GM12875 (cell line): ENCODE results near the gene FRA10AC1.

Source experiments
- H3K4me3 ChIP-seq: one replicate; pipeline ENCODE4 v1.5.1; 2011; ENCODE audit warnings: low read depth, low read length, control low read depth
- TF ChIP-seq, protein P1 (sequence below): IDR thresholded peaks from 2 replicates; pipeline ENCODE4 v1.5.1; 2011; ENCODE audit warnings: low read depth, mild to moderate bottlenecking, control low read depth, inconsistent platforms, low read length, moderate library complexity, borderline replicate concordance; ENCODE audit not compliant: insufficient read depth

FRA10AC1 gene

DNA sequence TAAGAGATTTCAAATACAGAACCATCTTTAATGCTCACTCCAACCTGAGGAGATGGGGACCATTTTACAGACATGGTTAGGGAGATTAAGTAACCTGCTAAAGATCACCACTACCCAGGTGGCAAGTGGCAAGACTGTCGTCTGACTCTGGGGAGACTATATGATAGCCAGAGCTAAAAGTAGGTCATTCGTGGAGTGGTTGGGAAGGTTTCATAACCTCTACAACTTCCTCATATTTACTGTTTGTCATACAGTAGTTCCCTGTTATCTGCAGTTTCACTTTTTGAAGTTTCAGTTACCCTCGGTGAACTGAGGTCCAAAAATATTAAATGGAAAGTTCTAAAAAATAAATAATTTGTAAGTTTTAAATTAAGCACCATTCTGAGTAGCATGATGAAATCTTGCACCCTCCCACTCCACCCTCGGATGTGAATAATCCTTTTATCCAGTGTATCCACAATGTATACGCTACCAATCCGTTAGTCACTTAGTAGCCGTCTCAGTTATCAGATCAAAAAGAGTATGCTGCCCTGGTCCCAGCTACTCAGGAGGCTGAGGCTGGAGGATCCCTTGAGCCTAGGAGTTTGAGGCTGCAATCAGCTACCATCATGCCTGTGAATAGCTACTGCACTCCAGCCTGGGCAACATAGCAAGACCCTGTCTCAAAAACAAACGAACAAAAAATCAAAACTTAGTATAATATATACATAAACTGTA, 40.4 kb upstream of the FRA10AC1 start:
- no peak overlapping the region for H3K4me3 ChIP-seq
- TF ChIP-seq, protein P1, sequence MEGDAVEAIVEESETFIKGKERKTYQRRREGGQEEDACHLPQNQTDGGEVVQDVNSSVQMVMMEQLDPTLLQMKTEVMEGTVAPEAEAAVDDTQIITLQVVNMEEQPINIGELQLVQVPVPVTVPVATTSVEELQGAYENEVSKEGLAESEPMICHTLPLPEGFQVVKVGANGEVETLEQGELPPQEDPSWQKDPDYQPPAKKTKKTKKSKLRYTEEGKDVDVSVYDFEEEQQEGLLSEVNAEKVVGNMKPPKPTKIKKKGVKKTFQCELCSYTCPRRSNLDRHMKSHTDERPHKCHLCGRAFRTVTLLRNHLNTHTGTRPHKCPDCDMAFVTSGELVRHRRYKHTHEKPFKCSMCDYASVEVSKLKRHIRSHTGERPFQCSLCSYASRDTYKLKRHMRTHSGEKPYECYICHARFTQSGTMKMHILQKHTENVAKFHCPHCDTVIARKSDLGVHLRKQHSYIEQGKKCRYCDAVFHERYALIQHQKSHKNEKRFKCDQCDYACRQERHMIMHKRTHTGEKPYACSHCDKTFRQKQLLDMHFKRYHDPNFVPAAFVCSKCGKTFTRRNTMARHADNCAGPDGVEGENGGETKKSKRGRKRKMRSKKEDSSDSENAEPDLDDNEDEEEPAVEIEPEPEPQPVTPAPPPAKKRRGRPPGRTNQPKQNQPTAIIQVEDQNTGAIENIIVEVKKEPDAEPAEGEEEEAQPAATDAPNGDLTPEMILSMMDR, result no peak

GRCh38 chr10:93741367-93741766, 39.0 kb upstream of the FRA10AC1 start:
- no peak overlapping the region for H3K4me3 ChIP-seq
- TF ChIP-seq, protein P1, result no peak

DNA sequence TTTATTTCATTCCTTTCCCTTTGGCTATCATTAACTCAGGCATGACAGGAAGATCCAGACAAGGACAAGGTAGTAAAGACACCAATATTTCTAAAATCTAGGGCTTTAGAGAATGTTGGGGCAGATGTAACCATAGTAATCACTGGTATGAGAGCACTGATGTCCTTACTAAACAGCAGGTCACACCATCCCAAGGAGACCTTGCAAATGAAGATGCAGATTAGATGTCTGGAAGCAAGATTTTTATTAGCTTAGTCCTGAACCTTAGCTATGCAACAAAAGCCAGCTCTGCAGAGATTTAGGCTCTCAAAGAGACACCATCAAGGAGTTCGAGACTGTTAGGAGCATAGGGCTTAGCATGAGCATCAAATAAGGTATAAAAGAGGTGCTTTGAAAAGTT, 23.6 kb upstream of the FRA10AC1 start:
- TF ChIP-seq, protein P1, result no peak
- H3K4me3 ChIP-seq, result no peak overlapping the region

DNA sequence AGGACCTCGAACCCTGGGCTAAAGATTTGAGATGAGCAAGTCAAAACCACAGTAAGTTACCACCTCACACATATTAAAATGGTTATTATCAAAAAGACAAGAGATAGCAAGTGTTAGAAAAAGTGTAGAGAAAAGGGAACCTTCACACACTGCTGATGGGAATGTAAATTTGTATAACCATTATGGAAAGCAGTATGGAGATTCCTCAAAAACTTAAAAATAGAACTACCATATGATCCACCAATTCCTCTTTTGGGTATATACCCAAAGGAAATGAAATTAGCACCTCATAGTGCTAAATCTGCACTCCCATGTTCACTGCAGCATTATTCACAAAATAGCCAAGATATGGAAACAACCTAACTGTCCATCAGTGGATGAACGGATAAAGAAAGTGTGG, 20.8 kb upstream of the FRA10AC1 start:
- TF ChIP-seq, protein P1, result no peak
- no peak overlapping the region for H3K4me3 ChIP-seq

DNA sequence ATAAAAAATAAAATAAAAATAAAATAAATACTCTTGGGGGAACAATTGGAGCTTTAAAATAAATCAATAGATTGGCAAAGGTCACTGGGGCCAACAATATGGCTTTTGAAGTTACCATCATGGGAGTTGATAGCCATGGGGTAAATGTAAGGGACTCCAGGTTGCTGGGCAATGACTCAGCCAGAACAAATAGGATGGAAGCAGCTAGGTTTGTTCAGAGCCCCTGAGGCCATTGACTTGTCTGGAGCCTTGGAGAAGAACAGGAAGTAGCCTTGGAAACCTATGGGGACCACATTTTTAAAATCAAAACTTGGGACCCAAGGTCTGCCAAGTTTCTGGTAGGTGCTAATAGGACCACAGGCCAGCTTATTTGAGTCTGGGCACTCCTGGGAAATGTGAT, 20.2 kb upstream of the FRA10AC1 start:
- TF ChIP-seq, protein P1, result no peak
- H3K4me3 ChIP-seq, result no peak overlapping the region

- H3K4me3 ChIP-seq, result no peak overlapping the region
- TF ChIP-seq, protein P1, result no peak
Measured at GRCh38 chr10:93719901-93720300, 17.5 kb upstream of the FRA10AC1 start.

GRCh38 chr10:93718937-93719725, 16.7 kb upstream of the FRA10AC1 start:
- no peak overlapping the region for H3K4me3 ChIP-seq
- TF ChIP-seq, protein P1, result no peak
